Measurements from ENCODE around the gene GIT2. TPM values are rescaled to one million over a fixed set of nuclear protein-coding genes. Genes with fewer than 3 reads are reported as not detected.
A peak's percentile ranks its signal among the peaks of the same experiment; 100 is the strongest.

Gene GIT2
- total RNA-seq: 10 to 100 TPM; 27.0 to 27.9 TPM
- polyA plus RNA-seq (2013, experiment 1 of 2): 20.5 TPM
- 20.9 TPM for polyA plus RNA-seq (2013, experiment 2 of 2)
- long read RNA-seq, experiment 1, partial matches to known transcripts: 0 of 7 reads
- long read RNA-seq, experiment 1, other reads (novel, unspliced or antisense): 7 of 7 reads
- long read RNA-seq, experiment 2, full-length matches to known transcripts: 19 of 31 reads
- long read RNA-seq, experiment 2, partial matches to known transcripts: 5 of 31 reads
- long read RNA-seq, experiment 2, other reads (novel, unspliced or antisense): 7 of 31 reads
- long read RNA-seq, experiment 3, full-length matches to known transcripts: 43 of 76 reads
- long read RNA-seq, experiment 3, partial matches to known transcripts: 6 of 76 reads
- long read RNA-seq, experiment 3, other reads (novel, unspliced or antisense): 27 of 76 reads
- long read RNA-seq, experiment 4, partial matches to known transcripts: 3 of 4 reads
- long read RNA-seq, experiment 4, other reads (novel, unspliced or antisense): 1 of 4 reads

GRCh38 chr12:109995686-109996482 lies at the start of gene GIT2:
Gene GIT2, minus strand, starts transcription at chr12:109996368. Its CDS starts 144 bp downstream, at chr12:109996224.
- Mint-ChIP-seq H3K27me3 (ENCODE audit: insufficient read depth) (no peaks in the 10 kb centered on the region), H3K9me3 (no peaks in the 10 kb centered on the region), H3K4me1 (peaks cover 29% of the 10 kb centered on the region), H3K27ac (peak within 1 kb of the TSS; percentile 92), H3K36me3 (ENCODE audit: low read depth) (peaks cover 4% of the 10 kb centered on the region), H3K4me3 (peak within 1 kb of the TSS; percentile 79)
- no peak within 1 kb of the TSS for H3K27ac ChIP-seq (ENCODE audit: low read depth, low read length)
- TF ChIP-seq CTCF (conservative IDR thresholded peaks at IDR 0.05): peak; percentile 37
- no peaks in the 10 kb centered on the region for H3K9me3 ChIP-seq (ENCODE audit: control insufficient read depth, low read length)
- no peaks in the 10 kb centered on the region for H3K4me1 ChIP-seq (ENCODE audit: control insufficient read depth, insufficient read depth, low read length)
- H3K36me3 ChIP-seq (ENCODE audit: control insufficient read depth, insufficient read depth, low read length): peaks cover 8% of the 10 kb centered on the region
- 0% methylated on average over 12 to 65 of the region's 65 CpGs for WGBS, 2 experiments (ENCODE audit: insufficient coverage in 1 of 2, insufficient read length in 1 of 2)
- peak; percentile 99 for DNase-seq
- peak within 1 kb of the TSS; percentile 62 for H3K9ac ChIP-seq (ENCODE audit: extremely low read depth, low read length, poor library complexity, severe bottlenecking)
- H3K4me3 ChIP-seq (ENCODE audit: low read length): peak within 1 kb of the TSS; percentile 91
- H3K27me3 ChIP-seq (ENCODE audit: control insufficient read depth, insufficient read depth, low read length, poor library complexity, severe bottlenecking): no peaks in the 10 kb centered on the region

GRCh38 chr12:110042264-110042663 lies 46.1 kb upstream of the GIT2 start:
- Histone ChIP-seq H3K9me3 (ENCODE audit: control insufficient read depth, low read length) (no peaks in the 10 kb centered on the region), H3K9ac (ENCODE audit: extremely low read depth, low read length, poor library complexity, severe bottlenecking) (no peak overlapping the region), H3K4me3 (ENCODE audit: low read length) (no peak overlapping the region), H3K27ac (ENCODE audit: low read depth, low read length) (no peak overlapping the region), H3K4me1 (ENCODE audit: control insufficient read depth, insufficient read depth, low read length) (peaks cover 3% of the 10 kb centered on the region), H3K27me3 (ENCODE audit: control insufficient read depth, insufficient read depth, low read length, poor library complexity, severe bottlenecking) (no peaks in the 10 kb centered on the region), H3K36me3 (ENCODE audit: control insufficient read depth, insufficient read depth, low read length) (peaks cover 52% of the 10 kb centered on the region)
- Mint-ChIP-seq H3K9me3 (no peaks in the 10 kb centered on the region), H3K36me3 (ENCODE audit: low read depth) (peaks cover 40% of the 10 kb centered on the region), H3K4me1 (peaks cover 17% of the 10 kb centered on the region), H3K4me3 (no peak overlapping the region), H3K27me3 (ENCODE audit: insufficient read depth) (no peaks in the 10 kb centered on the region), H3K27ac (peak overlapping the region; percentile 83)
- whole genome bisulfite sequencing, 2 experiments (ENCODE audit: insufficient coverage in 1 of 2, insufficient read length in 1 of 2): 96% methylated on average over 3 of the region's 3 CpGs; no CpG with 5 or more reads in 1 of the 2 experiments
- no peak for TF ChIP-seq CTCF (conservative IDR thresholded peaks at IDR 0.05)
- DNase-seq: no peak

GRCh38 chr12:110039085-110039807 lies 43.1 kb upstream of the GIT2 start:
- no peaks in the 10 kb centered on the region for H3K9me3 Mint-ChIP-seq
- H3K4me1 Mint-ChIP-seq: peaks cover 12% of the 10 kb centered on the region
- no peaks in the 10 kb centered on the region for H3K27me3 ChIP-seq (ENCODE audit: control insufficient read depth, insufficient read depth, low read length, poor library complexity, severe bottlenecking)
- peaks cover 56% of the 10 kb centered on the region for H3K36me3 Mint-ChIP-seq (ENCODE audit: low read depth)
- DNase-seq: peak; percentile 79
- H3K36me3 ChIP-seq (ENCODE audit: control insufficient read depth, insufficient read depth, low read length): peaks cover 63% of the 10 kb centered on the region
- H3K4me1 ChIP-seq (ENCODE audit: control insufficient read depth, insufficient read depth, low read length): peaks cover 3% of the 10 kb centered on the region
- no peak for TF ChIP-seq CTCF (conservative IDR thresholded peaks at IDR 0.05)
- no peak overlapping the region for H3K4me3 ChIP-seq (ENCODE audit: low read length)
- H3K27ac ChIP-seq (ENCODE audit: low read depth, low read length): no peak overlapping the region
- peak overlapping the region; percentile 72 for H3K27ac Mint-ChIP-seq
- H3K9me3 ChIP-seq (ENCODE audit: control insufficient read depth, low read length): no peaks in the 10 kb centered on the region
- H3K27me3 Mint-ChIP-seq (ENCODE audit: insufficient read depth): no peaks in the 10 kb centered on the region
- WGBS, 2 experiments (ENCODE audit: insufficient coverage in 1 of 2, insufficient read length in 1 of 2): 90 to 94% methylated on average over 4 to 5 of the region's 5 CpGs
- no peak overlapping the region for H3K4me3 Mint-ChIP-seq
- H3K9ac ChIP-seq (ENCODE audit: extremely low read depth, low read length, poor library complexity, severe bottlenecking): no peak overlapping the region

Measured in endodermal cell (in vitro differentiated cells).